Measurements from ENCODE around the gene FAM237A.

Gene FAM237A

GRCh38 chr2:206642075-206643025, at the start of gene FAM237A:
Gene FAM237A (plus strand): TSS chr2:206642487. CDS start chr2:206644237, 1,750 bp downstream.
- DNase-seq = no peak

- no peak for DNase-seq
These were observed 44.5 kb upstream of the FAM237A start for GRCh38 chr2:206597717-206598218.

- no peak for DNase-seq
These were observed 39.0 kb upstream of the FAM237A start for GRCh38 chr2:206603243-206603642.

GRCh38 chr2:206610451-206610850, 31.8 kb upstream of the FAM237A start:
- DNase-seq = no peak

GRCh38 chr2:206611191-206611590, 31.1 kb upstream of the FAM237A start:
- no peak for DNase-seq

GRCh38 chr2:206611736-206612135, 30.6 kb upstream of the FAM237A start:
- no peak for DNase-seq

DNA sequence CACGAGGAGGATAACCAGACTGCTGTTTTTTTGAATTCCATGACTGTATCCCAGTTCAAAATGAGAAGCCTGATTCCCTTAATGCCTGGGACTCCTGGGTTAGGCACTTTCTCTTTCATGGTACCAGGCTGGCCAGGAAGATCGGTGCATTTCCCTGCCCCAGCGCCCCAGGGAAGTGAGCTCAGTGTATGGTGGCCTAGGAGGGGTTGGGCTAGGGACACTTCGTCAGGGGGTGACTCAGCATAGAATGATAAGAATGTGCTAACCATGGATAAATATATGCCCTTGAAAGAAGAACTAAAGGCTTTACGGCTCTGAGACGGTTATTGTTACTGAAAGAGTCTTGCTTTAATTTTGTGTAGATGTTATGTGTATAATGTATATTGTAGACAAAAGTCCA, 27.5 kb upstream of the FAM237A start:
- no peak for DNase-seq

- no peak for DNase-seq
These were observed 26.7 kb upstream of the FAM237A start for GRCh38 chr2:206615417-206616089.

GRCh38 chr2:206616151-206616550, 26.1 kb upstream of the FAM237A start:
- DNase-seq = no peak

GRCh38 chr2:206619011-206619410, 23.3 kb upstream of the FAM237A start:
- DNase-seq = no peak

- no peak for DNase-seq
These were observed 16.2 kb upstream of the FAM237A start for GRCh38 chr2:206626108-206626507.

GRCh38 chr2:206627632-206628031, 14.7 kb upstream of the FAM237A start:
- DNase-seq = no peak

DNA sequence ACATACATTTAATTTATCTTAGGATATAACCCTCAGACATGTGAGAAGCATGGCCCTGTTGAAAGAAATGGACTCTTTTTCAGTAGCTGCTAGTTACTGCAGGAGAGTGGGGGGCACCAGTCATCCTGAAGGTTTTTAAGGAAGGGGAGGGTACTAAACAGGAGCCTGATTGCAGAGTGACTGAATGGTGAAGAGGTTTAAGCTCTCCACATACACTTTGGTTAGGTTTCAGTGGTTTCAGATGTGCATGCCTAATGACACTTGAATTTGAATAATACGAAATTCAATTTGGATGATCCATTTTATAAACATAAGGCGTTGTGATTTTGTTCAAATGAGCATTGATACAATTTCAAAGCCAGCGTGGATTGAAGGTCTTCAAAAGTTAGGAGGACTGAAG, 10.9 kb upstream of the FAM237A start:
- DNase-seq = no peak

DNA sequence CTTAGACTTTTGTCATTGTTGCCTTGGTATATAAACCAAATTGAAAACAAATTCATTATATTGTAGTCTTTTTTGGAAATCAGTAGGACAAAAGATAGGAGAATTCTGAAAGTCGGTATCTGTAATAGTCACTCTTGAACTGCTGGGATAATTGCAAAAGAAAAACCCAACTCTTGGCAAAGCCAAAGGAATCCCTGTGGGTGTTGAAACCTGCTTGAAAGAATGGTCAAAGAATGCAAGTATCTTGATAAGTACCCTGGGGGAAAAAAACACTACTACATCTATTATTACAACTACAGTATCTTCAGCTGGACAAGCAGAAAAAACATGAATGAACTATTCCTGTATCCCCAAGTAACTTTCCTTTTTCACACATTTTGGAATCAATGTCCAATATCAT, 7.3 kb upstream of the FAM237A start:
- DNase-seq = no peak

DNA sequence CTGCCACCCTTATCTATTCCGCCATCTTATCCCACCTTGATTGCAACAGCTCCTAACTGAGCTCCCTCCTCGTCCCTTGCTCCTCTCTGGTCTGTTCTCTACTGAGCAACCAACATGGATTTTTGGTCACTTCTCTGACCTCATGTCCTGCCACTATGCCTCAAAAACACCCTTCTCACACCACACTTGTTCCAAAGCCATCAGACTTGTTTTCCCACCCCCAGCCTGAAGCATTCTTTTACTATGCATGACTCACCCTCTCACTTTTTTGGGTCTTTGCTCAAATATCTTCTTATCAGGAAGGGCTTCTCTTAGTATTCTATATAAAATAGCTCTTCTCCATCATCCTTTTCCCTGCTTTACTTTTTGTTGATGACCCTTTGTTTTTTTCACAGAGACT, 2.7 kb upstream of the FAM237A start:
- no peak for DNase-seq

- DNase-seq = no peak
These were observed 1.1 kb upstream of the FAM237A start for GRCh38 chr2:206641226-206641625.

DNA sequence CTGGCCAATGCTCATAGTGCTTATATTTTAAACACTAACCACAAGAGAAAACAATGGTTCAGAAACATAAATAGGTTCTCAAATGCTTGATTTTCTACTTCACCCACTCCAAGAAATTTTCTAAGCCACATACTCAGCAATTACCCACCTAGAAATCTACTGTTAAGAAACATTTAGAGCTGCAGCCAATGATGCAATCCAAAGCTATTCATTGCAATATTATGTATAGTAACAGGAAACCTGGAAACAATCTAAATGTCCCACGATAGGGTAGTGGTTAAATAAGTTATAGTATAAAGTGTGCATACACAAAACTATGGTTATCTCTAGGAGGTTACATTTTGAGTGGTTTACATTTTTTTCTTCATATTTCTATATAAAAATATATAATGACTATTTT, 5.7 kb downstream of the FAM237A start:
- DNase-seq = no peak

DNA sequence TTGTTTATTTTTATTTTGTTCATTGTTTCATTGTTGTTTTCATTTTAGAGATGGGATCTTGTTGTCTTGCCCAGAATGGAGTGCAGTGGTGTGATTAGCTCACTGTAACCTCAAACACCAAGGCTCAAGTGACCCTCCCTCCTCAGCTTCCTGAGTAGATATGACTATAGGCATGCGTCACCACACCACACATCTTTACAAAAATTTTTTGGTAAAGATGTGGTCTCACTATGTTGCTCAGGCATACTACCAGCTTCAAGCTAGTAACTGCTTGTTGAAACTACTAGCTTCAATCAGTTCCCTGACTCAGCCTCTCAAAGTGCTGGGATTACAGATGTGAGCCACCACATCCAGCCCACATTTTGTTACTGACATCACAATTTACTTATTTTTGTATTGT, 14.8 kb downstream of the FAM237A start:
- no peak for DNase-seq

- DNase-seq = no peak
These were observed 23.0 kb downstream of the FAM237A start for GRCh38 chr2:206665251-206665650.

GRCh38 chr2:206670531-206671319, 28.4 kb downstream of the FAM237A start:
- no peak for DNase-seq

DNA sequence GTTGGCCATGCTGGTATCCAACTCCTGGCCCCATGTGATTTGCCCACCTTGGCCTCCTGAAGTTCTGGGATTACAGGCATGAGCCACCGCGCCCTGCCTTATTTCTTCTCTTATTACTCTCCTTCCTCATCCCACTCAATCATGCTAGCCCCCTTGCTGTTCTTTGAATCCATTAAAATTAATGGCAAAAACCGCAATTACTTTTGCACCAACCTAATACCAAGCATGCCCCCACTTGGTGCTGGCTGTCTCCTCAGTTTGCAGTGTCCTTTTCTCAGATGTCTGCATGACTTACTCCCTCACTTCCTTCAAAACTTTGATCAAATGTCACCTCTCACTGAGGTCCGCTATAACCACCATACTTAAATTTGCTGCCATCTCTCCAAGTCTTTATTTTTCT, 41.3 kb downstream of the FAM237A start:
- no peak for DNase-seq

DNA sequence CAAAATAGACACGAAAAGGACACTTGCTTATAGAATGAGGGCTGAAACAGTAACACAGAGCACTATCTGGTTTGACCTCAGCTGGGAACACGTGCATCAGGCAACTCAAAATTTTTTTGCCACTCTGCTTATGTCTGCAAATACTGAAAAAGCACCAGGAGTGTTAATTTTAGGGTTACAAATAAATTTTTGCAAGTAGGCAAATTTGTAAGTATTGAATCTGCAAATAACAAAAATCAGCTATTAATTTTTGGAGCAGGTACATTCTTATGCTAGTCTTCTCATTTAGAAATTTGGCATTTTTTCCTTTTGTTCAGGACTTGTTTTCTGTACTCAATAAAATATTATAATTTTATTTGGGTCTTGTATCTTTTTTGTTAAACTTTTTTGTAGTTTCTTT, 46.2 kb downstream of the FAM237A start:
- DNase-seq = no peak

GRCh38 chr2:206688990-206689389, 46.7 kb downstream of the FAM237A start:
- no peak for DNase-seq

All from activated CD4-positive, alpha-beta T cell treated with anti-CD3 and anti-CD28 coated beads, Interleukin-2, amount 50 U/mL, for 4 hours (primary cell).